NB4 (cell line): Measurements from ENCODE around the gene SUDS3.

Experiments
- CTCF ChIP-seq: IDR thresholded peaks from one replicate; pipeline ENCODE4 v1.5.1; 2012; ENCODE audit warnings: low read depth, low read length
- POLR2A ChIP-seq: IDR thresholded peaks from 2 replicates; pipeline ENCODE4 v1.6.1; 2011; ENCODE audit warnings: mild to moderate bottlenecking; ENCODE audit not compliant: insufficient read length; ENCODE audit errors: extremely low read depth

DNA sequence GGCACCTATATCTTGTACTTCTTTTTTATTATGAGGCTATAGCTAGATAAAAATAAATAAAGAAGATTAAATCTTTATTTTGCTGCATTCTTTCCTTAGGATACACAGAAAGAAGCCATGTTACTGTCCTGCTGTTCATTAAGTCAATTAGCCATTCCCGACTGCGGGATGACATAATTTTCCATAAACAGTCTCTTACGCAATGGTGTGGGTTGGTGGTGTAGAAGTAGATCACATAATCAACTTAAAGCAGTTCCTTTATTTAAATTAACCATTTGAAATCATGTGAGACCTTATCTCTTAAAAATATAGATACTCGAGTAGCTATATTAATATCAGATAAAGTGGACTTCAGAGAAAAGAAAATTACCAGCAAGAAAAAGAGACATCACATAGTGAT lies 43.8 kb upstream of the SUDS3 start:
- TF ChIP-seq CTCF = no peak
- no peak for TF ChIP-seq POLR2A
